HTR-8/SVneo (cell line): ENCODE measurements around the gene MAST4.

ENCODE experiments used
- DNase-seq: peaks from one replicate; pipeline ENCODE4 v3.0.0; 2011; ENCODE audit warnings: low spot score, mixed read lengths; ENCODE audit not compliant: insufficient read length
- FAIRE-seq: peaks from 2 replicates; lab custom pipeline; 2011; peaks lifted over from hg19 to GRCh38; lab: Jason Lieb, UNC

The MAST4 gene

GRCh38 chr5:66642538-66642937 lies 46.3 kb downstream of the MAST4 start:
- no peak for FAIRE-seq

GRCh38 chr5:66643387-66643786 lies 47.2 kb downstream of the MAST4 start:
- DNase-seq (no peak), FAIRE-seq (no peak)

More at GRCh38 chr5:66642538-66642937, 46.3 kb downstream of the MAST4 start:
- no peak for DNase-seq

DNA sequence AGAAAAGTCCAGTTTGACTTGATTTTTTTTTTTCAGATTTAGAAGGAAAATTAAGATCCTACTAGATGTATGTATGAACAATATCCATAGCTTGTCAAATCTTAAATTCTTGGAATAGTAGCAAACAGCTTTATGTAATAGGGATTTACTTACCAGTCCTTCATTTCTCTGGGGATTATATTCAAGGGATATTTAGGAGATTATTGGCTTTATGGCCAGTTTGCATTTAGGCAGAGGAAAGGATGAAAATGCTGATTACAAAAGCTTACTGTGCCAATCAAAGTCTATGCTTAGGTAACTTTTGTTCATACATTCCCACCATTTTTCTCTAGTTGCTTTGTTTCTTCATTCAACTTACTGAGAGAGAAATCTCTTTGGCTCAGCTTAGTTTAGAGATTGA lies 47.9 kb downstream of the MAST4 start:
- no peak for FAIRE-seq
- no peak for DNase-seq

GRCh38 chr5:66645039-66645438 lies 48.8 kb downstream of the MAST4 start:
- FAIRE-seq (no peak), DNase-seq (no peak)

DNA sequence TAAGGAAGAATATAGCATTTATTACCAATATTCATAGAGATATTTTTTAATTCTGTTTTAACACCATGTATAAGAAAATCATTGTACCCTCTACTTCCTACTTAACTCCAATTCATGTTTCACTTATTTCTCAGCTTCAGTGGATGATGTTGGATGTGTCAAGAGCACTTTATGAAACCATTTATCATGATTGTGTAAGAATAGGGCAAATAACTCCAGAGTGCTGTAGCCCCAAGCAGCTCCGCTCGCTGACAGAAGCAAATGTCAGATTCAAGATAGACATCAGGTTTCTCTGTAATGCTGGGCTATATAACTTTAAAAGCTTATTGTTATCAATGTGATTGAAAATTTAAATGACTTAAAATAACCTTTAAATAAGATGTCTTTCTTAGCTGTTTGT lies 50.4 kb downstream of the MAST4 start:
- no peak for DNase-seq
- FAIRE-seq, result no peak

DNA sequence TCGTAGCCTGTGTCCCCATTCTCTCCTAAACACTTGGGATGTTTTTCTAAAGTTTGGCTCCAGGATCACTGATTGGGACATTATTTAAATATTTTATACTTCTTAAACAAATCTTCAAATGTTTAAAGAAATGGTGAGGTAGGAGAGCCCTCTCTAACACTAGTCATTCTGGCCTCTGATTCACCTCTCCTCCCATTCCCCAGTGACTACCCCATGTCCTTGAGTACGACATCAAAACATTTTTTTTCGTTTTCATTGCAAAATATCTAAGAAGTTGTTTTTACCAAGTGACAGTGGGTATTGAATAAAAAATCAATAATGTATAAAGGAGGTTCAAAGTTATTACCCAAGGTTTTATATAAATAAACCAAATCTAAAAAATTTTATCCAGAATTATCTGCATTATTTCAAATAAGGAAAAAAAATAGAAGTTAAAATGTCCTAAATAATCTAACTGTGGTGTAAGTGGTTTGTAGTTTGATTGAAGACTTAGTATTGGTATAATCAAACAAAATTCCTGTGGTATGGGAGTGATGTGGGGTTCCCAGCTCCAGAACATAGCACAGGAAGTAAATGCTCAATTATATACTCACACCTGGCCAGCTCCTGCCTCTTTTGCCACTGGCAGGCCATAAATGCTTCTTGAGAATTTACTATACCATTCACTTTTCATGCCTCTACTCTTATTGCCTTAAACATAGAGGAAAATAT lies 51.1 kb downstream of the MAST4 start:
- DNase-seq (no peak), FAIRE-seq (no peak)

GRCh38 chr5:66652818-66653217 lies 56.6 kb downstream of the MAST4 start:
- DNase-seq (no peak), FAIRE-seq (no peak)

- DNase-seq, result no peak
- FAIRE-seq, result no peak
Observed at GRCh38 chr5:66653325-66653724, 57.1 kb downstream of the MAST4 start.

DNA sequence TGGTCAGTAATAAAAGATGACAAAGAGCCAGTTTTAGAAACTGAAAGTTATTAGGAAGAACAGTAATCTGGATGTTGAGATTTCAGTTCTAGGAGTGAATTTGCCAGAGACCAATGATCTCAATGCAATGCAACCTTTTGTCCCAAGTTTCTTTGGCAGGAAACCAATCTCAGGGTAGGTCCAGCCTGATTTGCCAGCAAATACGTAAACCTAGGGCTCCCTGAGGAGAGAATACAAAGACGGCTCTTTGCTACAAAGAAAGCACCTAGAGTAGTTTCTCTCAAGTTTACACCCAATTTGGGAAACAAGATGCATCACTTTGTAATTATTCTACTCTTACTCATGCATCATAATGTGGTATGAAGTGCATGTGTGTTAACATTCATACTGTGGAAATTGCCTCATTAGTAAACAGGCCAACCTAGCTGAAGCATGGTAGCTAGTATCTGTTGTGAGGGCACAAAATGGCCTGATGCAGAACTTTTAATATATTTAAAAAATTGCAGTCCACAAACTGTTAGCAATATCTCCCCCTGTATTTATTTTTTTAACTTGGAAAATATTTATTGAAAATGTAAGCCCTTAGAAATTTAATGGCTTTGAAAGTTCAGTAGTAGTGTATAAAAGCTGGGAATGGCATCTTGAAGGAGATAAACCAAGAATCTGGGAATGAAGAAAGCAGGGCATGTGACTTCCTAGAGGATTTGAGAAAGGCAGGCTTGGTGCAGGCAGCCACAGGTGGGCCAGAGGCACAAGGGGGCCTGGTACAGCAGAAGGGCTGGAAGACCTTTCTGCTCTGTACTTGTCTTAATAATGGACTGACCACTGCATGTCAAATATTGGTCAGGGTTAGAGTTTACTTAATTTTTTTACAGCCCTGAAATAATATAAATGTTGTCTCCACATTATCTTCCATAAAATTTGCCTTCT lies 59.5 kb downstream of the MAST4 start:
- DNase-seq, result no peak
- no peak for FAIRE-seq

GRCh38 chr5:66658516-66658915 lies 62.3 kb downstream of the MAST4 start:
- FAIRE-seq (no peak), DNase-seq (no peak)

GRCh38 chr5:66659780-66660179 lies 63.6 kb downstream of the MAST4 start:
- DNase-seq (no peak), FAIRE-seq (no peak)

DNA sequence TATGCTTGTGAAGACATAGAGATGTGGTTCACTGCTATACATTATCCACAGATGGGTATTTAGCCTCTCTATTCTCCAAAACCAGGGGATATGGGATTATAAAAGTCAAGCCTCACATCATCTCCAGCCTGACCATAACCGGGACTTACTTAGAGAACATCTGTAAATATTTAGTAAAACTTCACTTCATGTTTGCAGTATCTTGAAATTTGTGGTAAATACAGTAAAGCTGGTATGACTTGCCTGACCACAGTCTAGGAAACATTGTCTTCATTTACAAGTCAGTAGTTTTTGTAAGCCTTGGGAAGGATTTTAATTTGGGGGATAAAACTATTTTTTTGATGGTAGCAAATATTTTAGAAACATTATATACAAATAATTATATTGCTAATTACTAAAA lies 64.2 kb downstream of the MAST4 start:
- no peak for FAIRE-seq
- DNase-seq, result no peak

DNA sequence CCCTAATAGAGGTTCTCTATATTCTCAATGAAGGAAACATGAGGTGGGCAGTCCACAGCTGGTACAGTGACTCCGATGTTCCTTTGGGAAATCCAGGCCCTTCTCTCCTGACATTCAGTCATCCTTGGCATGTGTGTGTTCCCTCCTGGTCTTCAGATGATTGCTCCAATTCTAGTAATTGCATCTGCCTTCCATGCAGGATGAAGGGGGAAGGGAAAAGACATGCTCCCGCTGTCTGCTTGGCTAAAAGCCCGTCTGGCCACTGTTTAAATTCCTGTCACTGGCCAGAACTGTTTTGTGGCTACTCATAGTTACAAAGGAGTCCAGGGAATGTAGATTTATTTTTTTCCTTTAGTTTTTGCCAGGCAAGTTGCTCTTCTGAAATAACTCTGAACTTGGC lies 65.0 kb downstream of the MAST4 start:
- DNase-seq, result no peak
- FAIRE-seq, result no peak

GRCh38 chr5:66666778-66667177 lies 70.6 kb downstream of the MAST4 start:
- DNase-seq (no peak), FAIRE-seq (no peak)

DNA sequence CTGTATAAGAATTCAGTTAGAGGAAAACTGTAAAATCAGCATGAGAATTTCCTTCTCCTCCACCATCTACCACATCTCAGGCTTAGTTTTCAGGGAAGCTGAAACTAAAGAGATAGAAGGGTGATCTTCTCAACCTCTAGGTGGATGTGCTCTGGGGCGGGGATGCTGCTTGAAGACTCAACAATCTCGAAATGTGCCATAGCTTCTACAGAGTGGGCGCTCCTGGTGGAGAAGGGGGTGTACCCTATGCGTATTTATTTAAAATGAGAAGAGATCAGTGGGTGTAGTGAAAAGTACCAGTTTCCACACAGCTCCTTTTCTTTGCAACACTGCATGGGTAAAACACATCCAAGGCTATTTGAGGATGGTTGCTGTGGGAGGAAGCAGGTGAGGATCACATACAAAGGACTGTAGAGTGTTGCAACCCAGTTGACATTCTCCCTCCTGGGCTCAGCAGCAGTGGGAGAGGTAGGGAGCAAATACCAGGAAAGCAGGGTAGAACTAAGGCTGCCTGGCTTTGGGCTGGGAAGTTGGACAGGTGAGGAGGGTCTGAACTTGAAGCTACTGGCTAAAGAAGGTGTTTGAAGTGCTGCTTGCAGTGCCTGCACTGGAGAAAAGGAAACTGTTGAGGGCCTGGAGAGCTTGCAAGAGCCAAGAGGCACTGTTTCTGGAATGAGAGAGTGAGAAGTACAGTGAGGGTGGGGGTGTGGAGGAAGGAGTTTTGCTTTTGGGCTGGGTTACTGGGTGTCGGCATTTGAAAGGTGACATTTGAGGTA lies 73.1 kb downstream of the MAST4 start:
- no peak for DNase-seq
- no peak for FAIRE-seq

DNA sequence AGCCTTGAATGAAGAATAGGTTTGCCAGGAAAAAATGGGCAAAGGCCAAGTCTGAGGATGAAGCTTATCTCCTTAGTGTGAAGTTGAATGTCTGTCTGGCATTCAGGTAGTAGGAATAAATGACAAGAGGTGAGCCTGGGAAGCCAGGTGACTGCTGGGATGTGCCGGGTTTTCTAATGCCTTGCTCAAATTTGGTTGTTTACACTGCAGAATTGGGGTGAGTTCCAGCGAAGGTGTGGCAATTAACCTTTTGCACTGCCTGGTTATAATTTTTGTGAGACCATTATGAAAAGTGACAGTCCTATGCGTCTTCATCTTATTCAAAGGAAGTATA lies 73.6 kb downstream of the MAST4 start:
- FAIRE-seq (no peak), DNase-seq (no peak)

DNA sequence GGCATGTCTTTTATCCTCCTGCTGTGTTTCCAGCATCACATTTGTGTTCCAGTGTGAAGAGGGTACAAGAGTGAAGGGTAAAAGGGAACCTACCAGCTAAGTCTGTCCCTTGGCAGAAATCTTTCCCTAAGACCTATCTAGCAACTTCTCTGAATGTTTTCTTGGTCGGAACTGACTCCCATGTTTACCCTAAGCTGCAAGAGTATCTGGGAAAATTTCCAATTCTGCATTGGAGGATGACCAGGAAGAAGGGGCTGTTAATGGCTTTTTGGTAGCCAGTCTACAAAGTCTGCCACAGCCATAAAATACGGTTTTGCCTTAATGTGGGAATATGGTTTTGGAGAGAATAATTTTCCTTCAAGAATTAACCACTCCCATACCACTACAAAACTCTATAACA lies 75.1 kb downstream of the MAST4 start:
- DNase-seq (no peak), FAIRE-seq (no peak)

GRCh38 chr5:66674802-66675201 lies 78.6 kb downstream of the MAST4 start:
- DNase-seq, result no peak
- FAIRE-seq, result no peak

GRCh38 chr5:66675406-66675805 lies 79.2 kb downstream of the MAST4 start:
- no peak for FAIRE-seq

DNA sequence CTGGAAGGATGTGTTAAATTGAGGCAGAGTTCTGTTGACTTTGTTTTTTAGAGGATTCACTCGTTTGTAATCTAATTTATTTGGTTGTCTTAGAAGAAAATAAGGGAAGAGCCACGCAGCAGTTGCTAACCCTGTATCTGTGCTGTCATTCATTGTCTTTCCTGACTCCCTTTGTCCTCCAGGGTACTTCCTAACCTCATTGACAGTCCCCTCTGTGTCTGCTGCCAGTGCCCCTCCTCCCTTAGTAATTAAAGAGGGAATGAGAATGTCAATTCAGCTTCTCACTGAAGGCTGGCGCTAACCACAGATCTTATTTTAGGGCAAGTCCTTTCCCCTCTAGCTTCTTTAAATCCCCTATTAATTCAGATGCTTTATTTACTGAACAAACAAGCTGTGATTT lies 84.0 kb downstream of the MAST4 start:
- no peak for DNase-seq
- no peak for FAIRE-seq

More at GRCh38 chr5:66675406-66675805, 79.2 kb downstream of the MAST4 start:
- DNase-seq, result no peak

DNA sequence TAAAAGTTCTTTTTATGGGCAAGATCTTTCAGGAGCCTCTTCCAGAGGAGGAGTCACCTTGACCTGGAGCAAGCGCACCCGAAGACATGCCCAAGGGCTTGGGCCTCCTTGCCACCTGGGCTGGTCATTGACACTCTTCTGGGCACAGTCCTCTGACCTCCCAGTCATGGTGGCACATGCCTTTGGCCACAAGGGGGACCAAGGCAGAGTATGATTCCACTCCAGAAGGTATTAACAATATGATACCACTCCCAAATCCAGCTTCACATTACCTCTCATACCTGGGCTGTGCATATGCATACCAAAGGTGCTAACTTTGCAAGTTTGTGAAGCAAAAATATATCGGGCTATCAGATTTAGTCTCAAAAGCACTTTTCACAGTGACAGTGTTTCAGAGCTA lies 84.6 kb downstream of the MAST4 start:
- FAIRE-seq, result no peak
- no peak for DNase-seq
